Measurements from ENCODE around the gene SGCA.

The SGCA gene

GRCh38 chr17:50165867-50166517 lies at the start of gene SGCA:
TSS of gene SGCA (plus strand) at chr17:50166005. CDS start at chr17:50166041, 36 bp downstream.
- no peak for DNase-seq (ENCODE audit: low spot score)

GRCh38 chr17:50117202-50118051 lies 48.4 kb upstream of the SGCA start:
- DNase-seq (ENCODE audit: low spot score) = peak; percentile 58

- no peak for DNase-seq (ENCODE audit: low spot score)
These were observed 47.6 kb upstream of the SGCA start for GRCh38 chr17:50118076-50118827.

- no peak for DNase-seq (ENCODE audit: low spot score)
These were observed 47.0 kb upstream of the SGCA start for GRCh38 chr17:50118828-50119218.

GRCh38 chr17:50120475-50121253 lies 45.1 kb upstream of the SGCA start:
- DNase-seq (ENCODE audit: low spot score) = no peak

GRCh38 chr17:50122945-50123344 lies 42.9 kb upstream of the SGCA start:
- DNase-seq (ENCODE audit: low spot score) = no peak

GRCh38 chr17:50123649-50124349 lies 42.0 kb upstream of the SGCA start:
- no peak for DNase-seq (ENCODE audit: low spot score)

- DNase-seq (ENCODE audit: low spot score) = no peak
These were observed 40.3 kb upstream of the SGCA start for GRCh38 chr17:50125420-50125997.

- DNase-seq (ENCODE audit: low spot score) = no peak
These were observed 38.0 kb upstream of the SGCA start for GRCh38 chr17:50127697-50128361.

- no peak for DNase-seq (ENCODE audit: low spot score)
These were observed 37.1 kb upstream of the SGCA start for GRCh38 chr17:50128441-50129352.

GRCh38 chr17:50129353-50129727 lies 36.5 kb upstream of the SGCA start:
- no peak for DNase-seq (ENCODE audit: low spot score)

- DNase-seq (ENCODE audit: low spot score) = peak; percentile 47
These were observed 35.9 kb upstream of the SGCA start, which contains the start of gene SAMD14 for GRCh38 chr17:50129728-50130558. TSS of gene SAMD14 (minus strand) at chr17:50130160. CDS start at chr17:50124959, 5,201 bp downstream.

- DNase-seq (ENCODE audit: low spot score) = no peak
These were observed 35.1 kb upstream of the SGCA start for GRCh38 chr17:50130559-50131305.

GRCh38 chr17:50132104-50132794 lies 33.6 kb upstream of the SGCA start:
- no peak for DNase-seq (ENCODE audit: low spot score)

GRCh38 chr17:50133028-50133768 lies 32.6 kb upstream of the SGCA start:
- DNase-seq (ENCODE audit: low spot score) = no peak

- DNase-seq (ENCODE audit: low spot score) = no peak
These were observed 32.1 kb upstream of the SGCA start for GRCh38 chr17:50133769-50134099.

Measured in CD4-positive, alpha-beta T cell treated with Interleukin-15 for 4 hours (primary cell).